HPDE6-E6E7 (cell line): ENCODE measurements around the gene CHGA.

Experiments used
- DNase-seq: peaks from one replicate; pipeline ENCODE4 v3.0.0; 2011; ENCODE audit warnings: missing footprints; ENCODE audit errors: extremely low spot score

CHGA gene

GRCh38 chr14:92903359-92903758, 19.6 kb upstream of the CHGA start:
- DNase-seq: no peak

DNA sequence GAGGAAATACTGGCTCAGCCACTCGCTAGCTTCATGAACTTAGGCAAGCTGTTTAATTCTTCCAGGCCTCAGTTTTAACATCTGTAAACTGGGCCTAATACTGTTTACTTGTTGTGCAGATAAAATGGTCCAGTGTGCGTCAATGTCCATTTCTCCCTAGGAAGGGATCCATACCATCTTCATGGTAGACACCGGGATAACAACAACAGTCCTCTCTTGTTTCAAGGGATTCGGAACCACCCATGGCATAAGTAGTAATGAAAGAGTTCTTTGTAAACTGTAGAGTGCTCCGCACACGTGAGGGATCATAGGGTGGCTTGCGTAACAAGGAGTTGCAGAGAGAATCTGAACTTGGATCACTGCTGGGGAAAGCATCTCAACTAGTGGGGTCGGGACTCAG, 17.3 kb upstream of the CHGA start:
- DNase-seq: no peak

- DNase-seq: no peak
Measured at GRCh38 chr14:92906420-92906819, 16.5 kb upstream of the CHGA start.

GRCh38 chr14:92906823-92907222, 16.1 kb upstream of the CHGA start:
- DNase-seq: no peak

DNA sequence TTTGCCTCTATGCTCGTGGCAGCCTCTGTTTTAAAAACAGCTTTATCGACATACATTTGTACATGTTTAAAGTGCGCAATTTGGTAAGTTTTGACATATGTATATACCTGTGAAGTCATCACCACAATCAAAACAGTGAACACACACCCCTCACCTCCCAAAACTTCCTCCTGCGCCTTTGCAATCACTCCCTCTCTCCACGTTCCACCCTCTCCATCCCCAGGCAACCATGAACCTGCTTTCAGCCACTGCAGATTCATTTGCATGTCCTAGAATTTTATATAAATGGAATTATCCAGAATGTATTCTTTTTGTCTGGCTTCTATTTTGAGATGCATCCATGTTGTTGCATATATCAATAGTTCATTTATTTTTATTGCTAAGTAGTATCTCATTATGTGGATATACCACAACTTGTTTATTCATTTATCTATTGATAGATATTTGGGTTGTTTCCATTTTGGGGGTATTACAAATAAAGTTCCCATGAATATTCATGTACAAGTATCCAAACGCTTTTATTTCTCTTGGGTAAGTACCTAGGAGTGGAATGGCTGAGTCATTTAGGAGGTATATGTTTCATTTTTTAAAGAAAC, 15.5 kb upstream of the CHGA start:
- DNase-seq: no peak

DNA sequence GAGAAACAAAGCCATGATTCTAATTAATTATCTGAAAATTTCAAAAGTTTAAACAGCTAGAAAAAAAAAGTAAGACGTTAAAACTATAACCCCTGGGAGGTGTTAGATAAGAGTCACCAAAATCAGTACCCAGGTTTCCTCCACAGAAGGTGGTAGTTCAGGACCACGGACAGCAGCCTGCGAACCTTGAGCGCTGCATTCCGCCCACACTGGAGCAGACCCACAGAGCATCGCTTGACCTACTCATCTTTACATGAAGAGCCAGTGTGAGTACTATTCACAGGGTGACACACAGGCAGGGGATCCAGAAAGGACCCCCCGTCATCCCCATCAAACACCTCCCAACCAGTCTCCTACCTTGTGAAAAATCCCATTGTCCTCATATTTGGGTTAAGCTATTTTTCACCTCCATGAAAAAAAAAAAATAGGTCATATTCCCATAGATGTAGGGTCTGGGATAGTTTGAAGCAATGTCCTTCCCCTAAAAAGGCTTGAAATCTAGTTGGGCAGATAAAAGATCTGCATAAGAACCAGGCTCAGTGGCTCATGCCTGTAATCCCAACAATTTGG, 8.8 kb upstream of the CHGA start:
- DNase-seq: no peak

GRCh38 chr14:92916201-92916600, 6.7 kb upstream of the CHGA start:
- no peak for DNase-seq

GRCh38 chr14:92917041-92917940, 5.7 kb upstream of the CHGA start:
- no peak for DNase-seq

DNA sequence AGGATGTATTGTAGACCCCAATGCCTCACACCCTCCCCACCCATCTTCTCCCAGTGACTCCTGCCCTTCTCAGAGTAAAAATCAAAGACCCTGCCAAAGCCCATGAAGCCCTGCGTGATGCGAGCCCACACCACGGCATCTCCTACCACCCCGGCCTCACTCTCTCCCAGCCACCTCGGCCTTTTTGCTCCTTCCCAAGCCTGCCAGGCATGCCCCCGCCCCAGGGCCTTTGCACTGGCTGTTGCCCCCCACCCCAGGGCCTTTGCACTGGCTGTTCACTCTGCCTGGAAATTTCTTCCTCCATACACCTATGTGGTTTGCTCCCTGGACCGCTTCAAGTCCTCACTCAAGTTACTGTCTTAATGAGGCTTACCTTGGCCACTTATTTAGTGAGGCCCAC, 5.0 kb upstream of the CHGA start:
- no peak for DNase-seq

- no peak for DNase-seq
Measured at GRCh38 chr14:92920001-92920400, 2.9 kb upstream of the CHGA start.

DNA sequence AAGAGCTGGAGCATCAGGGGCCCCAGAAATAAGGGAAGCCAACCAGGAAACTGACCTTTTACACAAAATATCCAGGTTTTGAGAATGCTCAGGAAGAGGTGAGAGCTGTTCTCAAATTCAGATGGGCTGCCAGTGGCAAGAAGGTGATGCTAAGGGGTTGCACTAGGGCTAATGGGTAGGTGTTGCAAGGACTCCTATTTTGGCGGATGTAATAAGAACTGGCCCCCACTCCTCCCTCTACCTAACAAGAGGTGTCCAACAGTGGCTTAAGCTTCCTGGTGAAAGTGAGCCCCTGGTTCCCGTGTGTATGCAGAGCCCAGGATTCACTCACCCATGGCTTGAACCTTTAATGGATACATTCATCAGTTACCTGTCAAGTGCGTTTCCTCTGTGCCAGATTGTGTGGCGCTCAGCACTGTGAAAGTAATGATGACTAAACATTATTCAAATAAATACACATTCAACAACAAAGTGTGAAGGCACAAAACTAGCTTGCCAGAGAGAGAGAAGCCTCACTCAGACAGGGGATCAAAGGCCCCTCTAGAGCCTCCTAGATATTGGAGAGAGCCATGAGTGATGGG, 705 bp upstream of the CHGA start:
- DNase-seq: no peak

GRCh38 chr14:92923744-92924103, 774 bp downstream of the CHGA start:
- no peak for DNase-seq

DNA sequence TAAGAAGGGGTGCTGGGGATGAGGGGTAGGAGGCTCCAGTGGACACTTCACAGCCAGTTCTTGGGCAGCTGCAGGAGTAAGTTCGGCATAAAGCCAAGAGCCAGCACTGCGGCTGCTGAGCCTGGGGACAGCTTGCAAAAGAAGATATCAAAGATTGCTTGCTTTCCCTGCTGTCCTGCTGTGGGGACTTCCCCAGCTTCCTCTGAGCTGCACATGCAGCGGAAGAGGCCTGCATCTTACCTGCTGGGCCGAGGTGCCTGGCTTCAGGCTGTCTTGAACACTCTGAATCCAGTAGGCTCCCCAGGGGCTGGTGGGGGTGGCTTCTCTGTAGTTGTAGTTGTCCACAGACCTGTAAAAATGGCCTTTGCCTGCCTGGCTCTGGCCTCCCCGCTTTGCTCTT, 1.3 kb downstream of the CHGA start:
- no peak for DNase-seq

DNA sequence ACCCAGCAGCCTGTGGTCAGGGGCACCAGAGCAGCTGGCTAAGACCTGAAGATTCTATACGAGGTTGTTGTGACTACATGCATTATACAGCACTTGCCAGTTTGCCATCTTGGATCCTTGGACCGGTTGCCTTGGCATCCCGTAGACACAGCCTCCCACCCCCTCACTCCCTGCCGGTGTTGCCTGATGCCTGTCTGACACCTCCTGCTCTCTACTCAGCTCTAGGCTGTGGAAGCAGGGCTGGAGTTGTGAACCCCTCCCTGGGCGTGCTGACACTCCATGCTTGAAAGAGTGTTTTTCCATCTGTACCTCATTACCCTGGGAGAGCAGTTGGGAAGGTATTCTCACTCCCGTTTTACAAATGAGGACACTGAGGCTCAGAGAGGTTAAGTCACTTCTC, 2.5 kb downstream of the CHGA start:
- DNase-seq: no peak

- DNase-seq: peak; percentile 94
Measured at GRCh38 chr14:92926180-92926845, 3.4 kb downstream of the CHGA start.

DNA sequence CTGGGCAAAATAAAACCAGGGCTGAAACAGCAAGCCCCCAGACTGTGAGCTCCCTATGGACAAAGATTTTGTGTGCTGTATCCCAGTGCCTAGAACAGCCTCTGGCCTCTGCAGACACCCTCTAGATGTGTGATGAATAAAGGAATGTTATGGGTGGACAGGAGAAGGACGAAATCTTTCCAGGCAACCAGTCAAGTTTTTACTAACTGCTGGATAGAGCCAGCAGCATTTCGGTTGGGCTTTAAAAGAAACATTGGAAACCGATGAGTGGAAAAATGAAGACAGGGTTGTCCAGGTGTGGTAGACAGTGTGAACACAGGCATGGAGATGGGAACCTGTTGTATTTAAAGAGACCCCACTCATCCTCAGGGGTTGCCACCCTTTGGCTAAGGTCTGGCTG, 4.0 kb downstream of the CHGA start:
- no peak for DNase-seq

- no peak for DNase-seq
Measured at GRCh38 chr14:92927349-92928257, 4.7 kb downstream of the CHGA start.

DNA sequence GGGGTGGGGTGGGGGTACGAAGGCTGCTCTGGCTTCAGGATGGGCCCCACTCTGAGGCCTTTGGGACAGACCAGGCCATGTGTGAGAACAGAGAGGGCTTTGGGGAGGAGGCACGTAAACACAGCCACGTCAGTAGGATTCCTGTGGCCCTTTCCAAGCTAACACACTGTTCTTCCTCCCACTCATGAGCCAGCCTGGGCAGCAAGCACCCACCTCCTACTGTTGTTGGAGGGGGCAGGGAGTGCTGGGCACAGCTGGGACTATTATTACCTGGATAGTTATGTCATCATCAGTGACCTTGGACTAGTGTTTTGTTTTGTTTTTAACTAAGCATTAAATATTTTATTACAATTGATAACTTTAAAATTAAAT, 5.3 kb downstream of the CHGA start:
- DNase-seq: no peak

GRCh38 chr14:92928961-92929688, 6.2 kb downstream of the CHGA start:
- DNase-seq: no peak
